NCI-H446 treated with DMSO at 0.1 percent for 48 hours (cell line): ENCODE results near the gene COPG2.
"Not testable (repeated sequence)": the region's sequence is repeated elsewhere in the genome, so short reads cannot be mapped to it uniquely, and the experiment has no call there.

Experiments used
- DNase-seq: peaks from one replicate; lab custom pipeline; 2025; lab: John Stamatoyannopoulos, UW

The COPG2 gene, protein sequence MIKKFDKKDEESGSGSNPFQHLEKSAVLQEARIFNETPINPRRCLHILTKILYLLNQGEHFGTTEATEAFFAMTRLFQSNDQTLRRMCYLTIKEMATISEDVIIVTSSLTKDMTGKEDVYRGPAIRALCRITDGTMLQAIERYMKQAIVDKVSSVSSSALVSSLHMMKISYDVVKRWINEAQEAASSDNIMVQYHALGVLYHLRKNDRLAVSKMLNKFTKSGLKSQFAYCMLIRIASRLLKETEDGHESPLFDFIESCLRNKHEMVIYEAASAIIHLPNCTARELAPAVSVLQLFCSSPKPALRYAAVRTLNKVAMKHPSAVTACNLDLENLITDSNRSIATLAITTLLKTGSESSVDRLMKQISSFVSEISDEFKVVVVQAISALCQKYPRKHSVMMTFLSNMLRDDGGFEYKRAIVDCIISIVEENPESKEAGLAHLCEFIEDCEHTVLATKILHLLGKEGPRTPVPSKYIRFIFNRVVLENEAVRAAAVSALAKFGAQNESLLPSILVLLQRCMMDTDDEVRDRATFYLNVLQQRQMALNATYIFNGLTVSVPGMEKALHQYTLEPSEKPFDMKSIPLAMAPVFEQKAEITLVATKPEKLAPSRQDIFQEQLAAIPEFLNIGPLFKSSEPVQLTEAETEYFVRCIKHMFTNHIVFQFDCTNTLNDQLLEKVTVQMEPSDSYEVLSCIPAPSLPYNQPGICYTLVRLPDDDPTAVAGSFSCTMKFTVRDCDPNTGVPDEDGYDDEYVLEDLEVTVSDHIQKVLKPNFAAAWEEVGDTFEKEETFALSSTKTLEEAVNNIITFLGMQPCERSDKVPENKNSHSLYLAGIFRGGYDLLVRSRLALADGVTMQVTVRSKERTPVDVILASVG

DNA sequence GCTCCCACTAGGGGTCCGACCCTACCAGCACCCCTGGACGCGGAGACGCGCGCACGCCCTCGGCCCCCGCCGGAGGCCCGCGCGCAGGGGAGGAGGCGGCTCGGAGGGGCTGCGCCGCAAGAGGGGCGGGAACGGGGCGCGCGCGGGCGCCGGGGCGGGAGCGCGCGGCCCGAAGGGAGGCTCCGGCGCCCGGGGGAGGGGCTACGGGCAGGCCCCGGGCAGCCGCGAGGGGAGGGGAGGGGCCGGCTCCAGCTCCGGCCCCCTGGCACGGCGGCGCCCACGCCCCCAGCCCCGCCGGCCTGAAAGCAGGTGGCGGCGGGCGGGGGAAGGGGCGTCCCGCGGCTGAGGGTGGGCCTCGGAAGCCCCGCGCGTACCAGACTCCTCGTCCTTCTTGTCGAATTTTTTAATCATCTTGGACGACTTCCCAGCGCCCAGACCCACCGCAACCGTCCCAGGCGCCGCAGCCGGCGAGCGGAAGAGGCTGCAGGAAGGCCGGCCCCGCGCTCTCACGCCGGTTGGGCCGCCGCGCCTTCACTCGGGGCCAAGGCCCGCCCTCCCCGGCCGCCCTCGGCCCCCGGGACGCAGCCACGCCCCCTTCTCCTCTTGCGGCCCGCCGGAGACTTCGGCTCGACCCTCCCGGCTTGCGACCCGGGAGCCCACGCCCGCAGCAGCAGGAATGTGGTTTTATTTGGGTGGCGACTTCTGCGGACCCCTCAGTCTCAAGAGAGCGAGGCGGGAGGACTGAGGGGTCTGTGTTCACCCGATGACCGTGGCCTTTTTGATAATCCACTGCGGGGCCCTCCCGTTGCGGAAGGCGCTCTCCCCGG lies at the start of gene COPG2:
Gene COPG2, minus strand, starts transcription at position 491 of the 827 bp plus-strand sequence. Its CDS starts 80 bp downstream, at position 411.
- peak; percentile 71 for DNase-seq

DNA sequence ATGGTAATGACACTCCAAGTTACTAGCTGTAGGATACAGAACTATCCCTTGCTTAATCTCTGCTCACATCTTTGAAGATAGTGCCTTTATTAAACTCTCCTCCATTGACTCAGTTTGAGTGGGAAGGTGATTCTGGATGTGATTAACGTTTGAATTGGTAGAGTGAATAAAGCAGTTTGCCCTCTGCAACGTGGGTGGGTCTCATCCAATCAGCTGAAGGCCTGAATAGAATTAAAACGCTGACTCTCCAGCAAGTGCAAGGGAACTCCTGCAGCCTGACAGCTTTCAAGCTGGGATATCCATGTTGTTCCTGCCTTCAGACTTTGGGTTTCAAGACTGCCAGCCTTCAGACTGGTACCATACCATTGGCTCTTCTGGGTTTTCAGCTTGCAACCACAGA lies 43.9 kb upstream of the COPG2 start:
- DNase-seq: no peak

DNA sequence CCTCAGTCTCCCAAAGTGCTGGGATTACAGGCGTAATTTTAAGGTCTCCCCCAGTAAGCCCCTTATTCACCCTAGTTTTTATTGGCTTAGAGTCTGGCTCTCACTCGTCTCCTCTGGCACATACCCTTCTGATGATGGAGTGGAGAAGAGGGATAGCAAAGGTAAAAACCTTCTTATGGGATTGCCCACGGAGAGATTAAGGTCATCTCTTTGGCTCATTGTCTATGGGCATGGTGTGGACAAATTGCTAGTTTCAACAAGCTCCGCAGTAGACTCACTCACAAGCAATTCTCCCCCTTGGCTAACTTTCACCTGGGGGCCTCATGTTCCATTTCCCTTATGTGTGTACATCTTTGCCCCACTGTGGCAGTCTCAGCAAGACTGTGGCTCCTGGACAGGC lies 40.2 kb upstream of the COPG2 start:
- DNase-seq: no peak

DNA sequence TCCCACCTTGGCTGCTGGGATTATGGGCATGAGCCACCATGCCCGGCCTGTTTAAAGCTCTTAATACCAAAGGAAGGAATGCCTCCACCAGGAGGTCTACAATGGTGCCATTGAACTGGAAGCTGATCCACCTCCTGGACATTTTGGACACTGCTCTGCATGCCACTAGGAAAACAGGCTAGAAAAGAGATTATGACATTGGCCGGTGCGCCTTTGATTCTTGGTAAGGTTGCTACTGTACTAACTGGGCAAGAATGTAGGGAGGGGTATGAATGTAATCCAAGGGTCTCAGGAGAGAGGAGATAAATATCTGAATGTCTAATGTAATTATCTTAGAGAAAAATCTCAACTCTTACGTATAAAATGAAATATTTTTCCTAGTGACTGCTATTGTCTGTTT lies 39.5 kb upstream of the COPG2 start:
- DNase-seq: no peak

DNA sequence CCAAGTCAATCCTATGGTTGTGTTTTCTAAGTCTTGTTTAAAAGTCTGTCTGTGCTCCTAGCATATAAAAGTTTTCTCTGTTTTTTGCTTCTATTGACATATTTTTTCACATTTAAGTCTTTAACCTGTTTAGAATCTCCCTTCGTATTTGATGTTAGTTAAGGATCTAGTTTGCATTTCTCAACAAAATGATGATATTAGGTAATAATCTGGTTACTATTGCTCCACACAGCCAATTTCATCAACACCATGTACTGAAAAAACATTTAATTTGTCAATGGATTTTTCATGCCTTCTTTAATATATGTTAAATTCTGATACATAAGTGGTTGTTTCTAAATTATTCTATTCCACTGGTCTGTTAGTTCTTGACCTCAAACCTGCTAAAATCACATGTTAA lies 35.3 kb upstream of the COPG2 start:
- DNase-seq: no peak

DNA sequence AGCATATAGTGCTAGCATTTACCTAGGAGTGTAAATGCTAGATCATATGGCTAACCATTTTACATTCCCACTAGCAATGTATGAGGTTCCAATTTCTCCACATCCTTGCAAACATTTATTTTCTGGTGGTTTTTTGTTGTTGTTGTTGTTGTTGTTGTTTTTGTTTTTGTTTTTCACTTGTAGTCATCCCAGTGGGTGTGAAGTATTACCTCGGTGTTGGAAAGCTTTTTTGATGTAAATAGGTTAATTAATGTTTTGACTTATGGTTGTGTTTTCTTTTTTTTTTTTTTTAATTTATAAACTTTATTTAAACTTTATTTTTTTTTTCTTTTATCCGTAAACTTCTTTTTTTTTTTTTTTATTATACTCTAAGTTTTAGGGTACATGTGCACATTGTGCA lies 33.1 kb upstream of the COPG2 start:
- DNase-seq: no peak

DNA sequence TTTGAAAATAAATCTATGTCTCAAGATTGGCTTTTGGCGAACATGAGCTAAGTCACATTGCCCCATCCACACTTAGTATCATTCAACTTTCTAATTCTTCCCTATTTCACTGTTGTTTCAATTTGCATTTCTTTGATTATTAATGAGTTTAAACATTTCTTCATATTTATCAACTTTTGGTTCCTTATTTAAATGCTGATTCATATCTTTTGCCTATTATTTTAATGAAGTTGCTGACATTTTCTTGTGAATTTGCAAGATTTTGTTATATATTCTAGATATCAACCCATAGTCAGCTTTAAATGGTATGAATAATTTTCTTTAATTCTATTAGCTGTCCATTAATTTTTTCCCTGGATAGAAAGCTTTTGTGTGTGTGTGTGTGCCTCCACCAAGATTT lies 32.2 kb upstream of the COPG2 start:
- no peak for DNase-seq

DNA sequence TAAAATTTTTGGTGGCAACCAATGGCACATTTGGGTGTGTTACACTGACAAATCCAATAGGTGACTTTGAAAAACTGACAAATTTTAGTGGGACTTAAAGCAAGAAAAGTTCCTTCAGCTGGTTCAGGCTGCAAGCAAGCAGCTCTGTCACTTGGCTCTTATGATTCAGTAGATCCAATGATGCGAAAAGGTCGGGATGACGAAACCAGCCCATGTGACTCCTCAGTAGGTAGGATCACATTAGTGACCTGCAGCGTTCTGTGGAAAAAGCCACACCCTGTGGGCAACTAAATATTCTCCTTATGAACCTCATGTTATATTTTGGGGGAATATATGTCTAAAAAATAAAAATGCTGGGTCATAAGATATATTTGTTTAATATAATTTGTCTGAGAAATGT lies 31.1 kb upstream of the COPG2 start:
- no peak for DNase-seq

DNA sequence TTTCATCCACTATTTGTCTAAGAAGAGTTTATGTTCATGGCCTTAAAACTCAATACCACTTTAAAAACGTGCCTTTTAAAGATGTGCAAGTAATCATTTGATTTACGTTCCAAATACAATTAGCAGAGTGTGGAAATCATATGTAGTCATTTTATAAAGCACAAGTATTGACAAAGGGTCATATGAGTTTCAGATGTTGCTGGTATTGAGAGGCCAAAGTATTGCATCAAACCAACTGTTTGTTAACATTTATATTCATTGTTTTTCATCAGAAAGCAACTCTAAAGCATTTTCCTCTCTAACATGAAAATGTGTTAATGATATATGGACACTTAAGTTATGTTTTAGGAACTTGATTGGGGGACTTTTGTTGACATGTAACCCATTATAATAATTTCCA lies 29.3 kb upstream of the COPG2 start:
- DNase-seq: no peak

DNA sequence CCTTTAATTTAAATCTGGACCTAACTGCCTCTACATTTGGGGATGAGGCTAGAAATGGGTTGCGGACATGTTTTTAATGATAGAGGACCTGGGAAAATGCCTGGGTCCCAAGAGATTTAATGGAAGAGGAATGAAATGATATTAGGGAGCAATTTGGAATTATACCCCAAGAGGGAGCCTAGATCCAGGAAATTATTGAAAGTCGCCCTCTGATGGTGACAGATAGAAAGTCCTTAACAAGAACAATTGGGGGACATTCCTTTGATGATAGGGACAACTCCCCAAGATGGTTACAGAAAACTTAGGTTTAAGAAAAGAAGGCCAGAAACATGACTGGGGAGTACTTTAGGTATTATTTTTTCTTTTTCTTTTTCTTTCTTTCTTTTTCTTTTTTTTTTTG lies 27.3 kb upstream of the COPG2 start:
- peak; percentile 6 for DNase-seq

DNA sequence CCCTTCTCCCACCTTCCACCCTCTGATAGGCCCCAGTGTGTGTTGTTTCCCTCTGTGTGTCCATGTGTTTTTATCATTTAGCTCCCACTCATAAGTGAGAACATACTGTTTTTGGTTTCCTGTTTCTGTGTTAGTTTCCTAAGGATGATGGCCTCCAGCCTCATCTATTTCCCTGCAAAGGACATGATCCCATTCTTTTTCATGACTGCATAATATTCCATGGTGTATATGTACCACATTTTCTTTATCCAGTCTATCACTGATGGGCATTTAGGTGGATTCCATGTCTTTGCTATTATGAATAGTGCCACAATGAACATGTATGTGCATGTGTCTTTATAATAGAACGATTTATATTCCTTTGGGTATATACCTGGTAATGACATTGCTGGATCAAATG lies 23.8 kb upstream of the COPG2 start:
- DNase-seq: not testable (repeated sequence)

DNA sequence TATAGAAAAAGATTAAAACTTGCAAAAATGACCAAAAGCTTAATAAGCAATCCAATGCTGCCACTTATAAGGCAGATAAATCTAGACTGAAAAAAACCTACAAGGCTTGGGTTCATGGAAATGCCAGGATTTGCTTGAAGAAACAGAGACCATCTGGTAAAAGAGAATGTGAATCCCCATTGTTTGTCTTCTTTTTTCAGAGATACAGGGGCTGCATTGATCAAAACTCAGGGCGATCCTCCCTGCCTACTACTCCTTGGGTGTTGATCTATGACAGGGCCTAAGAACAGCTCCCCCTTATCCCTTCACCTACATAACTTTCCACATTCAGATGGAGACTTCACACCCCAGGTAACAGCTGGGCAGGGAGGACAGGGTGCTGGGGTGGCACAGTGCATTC lies 21.1 kb upstream of the COPG2 start:
- DNase-seq: no peak

DNA sequence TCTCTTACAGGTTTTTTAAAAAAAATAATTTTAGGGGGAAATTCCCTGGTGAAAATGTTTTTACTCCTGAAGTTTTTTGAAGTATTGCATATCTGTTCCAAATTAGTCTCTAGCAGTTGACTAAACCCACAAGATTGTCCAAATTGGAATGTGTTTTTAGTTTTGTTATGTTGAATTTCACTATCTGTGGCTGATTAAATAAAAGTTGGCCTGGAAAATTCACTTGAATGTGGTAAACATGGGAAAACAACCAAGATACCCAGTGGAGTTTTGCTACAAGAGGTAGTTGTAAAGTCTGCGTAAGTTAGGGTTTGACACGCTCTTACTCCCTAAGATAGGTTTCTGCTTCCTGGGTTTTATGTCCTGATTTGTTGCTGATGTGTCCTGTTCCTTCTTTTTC lies 14.5 kb upstream of the COPG2 start:
- DNase-seq: no peak

DNA sequence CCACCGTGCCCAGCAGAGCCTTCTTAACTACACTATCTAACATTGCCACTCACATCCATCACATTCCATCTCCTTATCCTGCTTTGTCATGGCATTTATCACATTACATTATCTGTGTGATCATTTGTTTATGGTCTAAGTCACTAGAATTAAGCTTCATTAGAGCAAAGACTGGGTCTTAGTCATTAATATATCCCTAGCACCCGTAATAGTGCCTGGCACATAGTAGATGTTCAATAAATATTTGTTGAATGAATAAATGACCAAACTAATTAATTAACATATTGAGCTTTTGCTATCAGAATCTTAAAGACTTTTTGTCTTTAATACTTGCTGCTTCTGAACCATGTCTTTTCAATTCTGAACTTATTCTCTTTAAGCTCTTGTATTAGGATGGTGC lies 5.9 kb upstream of the COPG2 start:
- DNase-seq: no peak

DNA sequence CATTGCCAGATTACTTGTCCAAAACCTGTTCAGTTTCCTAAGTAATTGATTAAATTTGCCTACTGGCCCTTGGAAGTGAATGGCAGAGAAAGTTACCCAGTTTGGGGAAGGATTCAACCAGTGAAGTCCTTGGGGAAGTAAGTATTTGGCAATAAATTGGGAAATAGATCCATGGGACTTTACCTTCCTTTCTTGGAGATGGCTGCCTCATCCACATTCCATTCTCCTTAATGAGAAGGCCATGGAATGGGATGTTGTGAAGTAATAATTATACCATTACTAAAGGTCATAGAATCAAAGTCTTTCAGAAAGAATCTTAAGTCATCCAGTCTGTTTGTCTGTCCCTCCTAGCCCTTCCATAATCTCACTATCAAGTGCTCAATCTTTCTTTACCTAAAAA lies 4.5 kb upstream of the COPG2 start:
- no peak for DNase-seq

DNA sequence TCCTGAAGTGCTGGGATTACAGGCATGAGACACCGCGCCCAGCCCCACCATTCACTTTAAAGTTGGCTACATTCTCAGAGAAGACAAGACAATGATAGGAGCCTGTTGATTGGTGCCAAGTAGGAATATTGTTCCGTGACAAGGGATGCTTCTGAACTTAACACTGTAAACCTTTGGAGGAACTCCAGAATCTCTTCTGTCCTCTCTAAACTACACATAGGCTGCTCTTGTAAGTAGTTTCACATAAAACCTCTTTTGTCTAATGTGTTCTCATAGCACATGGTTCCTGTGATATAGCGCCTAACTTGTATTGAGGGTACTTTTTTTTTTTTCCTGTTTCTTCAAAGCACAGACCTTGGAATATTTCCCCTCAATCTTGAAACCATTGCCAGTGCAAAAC lies 3.6 kb upstream of the COPG2 start:
- no peak for DNase-seq

DNA sequence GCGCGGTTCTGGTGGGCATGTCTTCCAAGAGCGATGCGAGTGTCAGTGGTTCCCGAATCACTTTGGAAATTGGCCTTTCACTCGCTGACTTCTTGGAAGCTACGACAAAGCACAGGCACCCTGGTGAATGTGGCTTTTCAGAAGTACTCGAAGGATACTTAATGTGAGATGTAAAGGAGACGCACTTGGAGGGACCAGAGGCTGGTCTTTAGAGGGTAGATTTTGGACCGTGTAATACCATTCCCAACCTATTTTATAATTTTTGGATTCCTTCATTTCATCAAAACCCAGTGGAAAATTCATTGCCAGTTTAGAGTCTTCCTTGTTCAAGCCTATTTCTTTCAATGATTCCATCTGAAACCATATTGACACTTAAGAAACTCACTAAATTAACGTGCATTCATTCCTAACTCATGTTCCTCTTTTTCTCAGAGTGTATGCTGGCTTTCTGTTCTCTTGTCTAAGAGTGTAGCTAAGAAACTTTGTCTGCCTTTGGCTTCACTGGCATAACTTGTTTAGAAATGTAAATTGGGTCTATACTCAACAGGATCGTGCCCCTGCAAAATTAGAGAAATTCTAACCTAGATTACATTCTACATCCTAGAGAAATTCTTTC lies 645 bp upstream of the COPG2 start:
- no peak for DNase-seq

DNA sequence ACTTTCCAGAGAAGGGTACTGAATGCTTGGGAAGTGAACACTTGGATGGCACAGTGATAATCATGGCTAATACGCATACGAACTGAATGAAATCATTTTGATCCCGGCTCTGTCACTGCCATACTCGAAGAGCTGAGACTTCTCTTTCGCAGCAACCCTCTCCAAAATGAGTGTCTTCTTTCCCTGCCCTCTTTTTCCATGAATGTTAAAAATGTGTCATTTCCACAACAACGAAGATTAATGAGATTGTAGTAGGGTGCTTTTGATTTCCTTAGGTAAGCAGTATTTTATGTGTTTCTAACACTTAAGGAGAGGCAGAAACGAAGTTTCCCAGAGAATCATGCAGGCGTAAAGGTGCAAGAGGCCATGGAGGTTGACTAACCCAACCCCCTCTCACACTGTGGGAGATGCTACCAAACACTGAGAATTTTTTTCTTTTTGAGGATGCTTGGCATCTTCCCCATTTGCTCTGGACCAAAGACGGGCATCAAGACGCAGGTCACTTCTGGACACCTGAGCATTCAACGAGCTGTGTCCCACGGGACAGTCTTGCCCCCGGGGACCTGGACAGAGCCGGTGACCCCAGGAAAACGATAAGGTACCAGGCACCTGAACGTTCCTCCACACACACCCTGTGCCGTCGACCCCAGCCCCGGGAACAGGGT lies 823 bp downstream of the COPG2 start:
- DNase-seq: no peak

DNA sequence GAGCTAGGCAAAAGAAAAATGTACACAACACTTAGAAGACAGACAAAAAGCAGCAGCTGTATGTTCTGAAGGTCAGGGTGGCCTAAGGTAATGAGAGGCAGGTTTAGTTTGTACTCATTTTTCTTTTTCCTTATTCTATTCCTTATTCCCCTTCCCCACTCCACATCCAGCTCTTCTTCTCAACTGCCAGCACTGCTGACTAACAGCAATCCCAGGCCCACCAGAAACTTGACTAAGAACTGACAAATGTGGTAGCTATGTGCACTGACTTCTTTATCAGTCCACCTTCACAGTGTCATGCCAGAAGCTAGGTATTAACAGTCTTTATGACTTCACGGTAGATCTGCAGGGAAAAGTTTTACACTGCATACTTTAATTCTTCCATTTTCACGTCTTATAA lies 6.1 kb downstream of the COPG2 start:
- DNase-seq: no peak

DNA sequence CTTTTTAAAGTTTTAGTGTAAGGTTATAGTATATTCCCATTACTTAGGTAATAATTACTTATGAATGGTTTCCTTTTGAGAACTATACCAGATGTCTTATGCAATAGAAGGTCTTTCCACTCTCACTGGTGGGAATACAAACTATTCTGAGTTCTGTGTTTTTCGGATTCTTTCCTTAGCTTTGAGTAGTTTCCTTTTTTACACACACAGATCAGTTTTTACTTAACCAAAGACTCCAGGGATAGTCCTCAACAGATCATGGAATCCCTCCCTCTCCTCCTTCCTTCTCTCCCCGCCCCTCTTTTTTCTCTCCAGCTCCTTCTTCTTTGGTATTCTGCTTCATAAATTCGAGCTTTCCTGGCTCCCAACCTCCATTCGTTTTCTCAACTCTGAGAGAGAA lies 13.3 kb downstream of the COPG2 start:
- DNase-seq: no peak

DNA sequence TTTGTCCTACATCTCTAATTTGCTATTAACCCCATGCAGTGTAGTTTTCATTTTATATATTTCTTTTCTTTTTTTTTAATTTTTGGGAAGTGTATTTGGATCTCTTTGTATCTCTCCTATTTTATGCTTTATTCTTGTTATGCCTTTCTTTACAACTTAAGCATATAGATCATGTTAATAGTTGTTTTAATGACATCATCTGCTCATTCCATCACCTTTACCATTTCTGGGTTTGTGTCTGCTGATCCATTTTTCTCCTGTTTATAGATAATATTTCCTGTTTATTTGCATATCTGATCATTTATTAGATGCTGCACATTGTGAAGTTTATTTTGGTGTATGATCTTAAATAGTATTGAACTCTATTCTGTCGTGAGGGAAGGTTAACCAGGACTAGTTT lies 13.7 kb downstream of the COPG2 start:
- no peak for DNase-seq
